Skeletal muscle tissue (tissue), 4 donors: ENCODE results near the gene RS1. TPM values are rescaled to one million over a fixed set of nuclear protein-coding genes. Genes with fewer than 3 reads are reported as not detected.

ENCODE experiments used
- H3K27ac ChIP-seq: one replicate; pipeline ENCODE4 v1.7.0; 2013; ENCODE audit warnings: mild to moderate bottlenecking, low read depth, low read length, inconsistent platforms
- H3K27me3 ChIP-seq, 3 donors: one replicate each; pipeline ENCODE4 v1.7.0; 2013; ENCODE audit warnings: low read length in 3 of 3; ENCODE audit not compliant: control insufficient read depth in 3 of 3, insufficient read depth in 3 of 3
- H3K36me3 ChIP-seq, 3 donors: one replicate each; pipeline ENCODE4 v1.7.0; 2013; ENCODE audit warnings: low read length in 3 of 3; ENCODE audit not compliant: control insufficient read depth in 3 of 3, insufficient read depth in 3 of 3
- H3K4me1 ChIP-seq, 3 donors: one replicate each; pipeline ENCODE4 v1.7.0; 2013; ENCODE audit warnings: low read length in 3 of 3, mild to moderate bottlenecking in 3 of 3; ENCODE audit not compliant: control insufficient read depth in 3 of 3, insufficient read depth in 3 of 3
- H3K4me3 ChIP-seq, 3 donors: one replicate each; pipeline ENCODE4 v1.7.0; 2013; ENCODE audit warnings: low read length in 3 of 3
- H3K9ac ChIP-seq, 3 donors: one replicate each; pipeline ENCODE4 v1.7.0; 2013; ENCODE audit warnings: low read length in 3 of 3, mild to moderate bottlenecking in 3 of 3, moderate library complexity in 2 of 3, low read depth in 1 of 3
- H3K9me3 ChIP-seq, 3 donors: one replicate each; pipeline ENCODE4 v1.7.0; 2013; ENCODE audit warnings: low read length in 3 of 3; ENCODE audit not compliant: control insufficient read depth in 3 of 3
- total RNA-seq: library from RNA; depleted of rRNA; stranded (reverse); fragments of >200 nt; gene quantifications from one replicate; pipeline ENCODE4 v1.2.3, GENCODE V29; 2014
- donor health status: Osteomylitis.

Gene RS1
- total RNA-seq, 1 donor from 2014 or later: under 0.01 TPM

- Histone ChIP-seq H3K36me3 (no peaks in the 10 kb centered on the region), H3K9me3 (peaks cover 0 to 3% (median 0%) of the 10 kb centered on the region in 3 donors), H3K27ac (no peak overlapping the region), H3K27me3 (no peaks in the 10 kb centered on the region), H3K4me1 (no peaks in the 10 kb centered on the region), H3K9ac (no peak overlapping the region), H3K4me3 (no peak overlapping the region)
Measured at GRCh38 chrX:18692541-18692940, 20.6 kb upstream of the RS1 start.

GRCh38 chrX:18691431-18691830, 19.5 kb upstream of the RS1 start:
- Histone ChIP-seq H3K27ac (no peak overlapping the region), H3K4me1 (no peaks in the 10 kb centered on the region), H3K9me3 (peaks cover 0 to 3% (median 0%) of the 10 kb centered on the region in 3 donors), H3K36me3 (no peaks in the 10 kb centered on the region), H3K4me3 (no peak overlapping the region), H3K9ac (no peak overlapping the region), H3K27me3 (no peaks in the 10 kb centered on the region)

GRCh38 chrX:18687856-18688495, 16.1 kb upstream of the RS1 start:
- Histone ChIP-seq H3K4me1 (no peaks in the 10 kb centered on the region), H3K27ac (no peak overlapping the region), H3K9me3 (no peaks in the 10 kb centered on the region), H3K9ac (no peak overlapping the region), H3K27me3 (no peaks in the 10 kb centered on the region), H3K4me3 (no peak overlapping the region), H3K36me3 (no peaks in the 10 kb centered on the region)

DNA sequence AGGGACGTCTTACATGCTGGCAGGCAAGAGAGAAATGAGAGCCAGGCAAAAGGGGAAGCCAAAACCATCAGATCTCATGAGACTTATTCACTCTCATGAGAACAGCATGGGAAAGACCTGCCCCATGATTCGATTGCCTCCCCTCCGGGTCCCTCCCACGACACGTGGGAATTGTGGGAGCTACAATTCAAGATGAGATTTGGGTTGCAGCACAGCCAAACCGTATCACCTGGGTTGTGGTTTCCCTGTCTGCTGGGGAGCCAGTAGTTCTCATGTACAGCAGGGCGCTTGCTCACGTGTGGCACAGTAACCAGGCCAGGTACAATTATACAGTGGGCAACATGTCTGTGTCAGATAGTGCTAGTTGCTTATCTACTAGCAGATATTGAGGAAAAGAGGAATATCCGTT, 11.1 kb upstream of the RS1 start:
- H3K27me3 ChIP-seq: no peaks in the 10 kb centered on the region
- no peaks in the 10 kb centered on the region for H3K36me3 ChIP-seq
- H3K27ac ChIP-seq: no peak overlapping the region
- H3K9ac ChIP-seq: no peak overlapping the region
- no peaks in the 10 kb centered on the region for H3K9me3 ChIP-seq
- no peak overlapping the region for H3K4me3 ChIP-seq
- no peaks in the 10 kb centered on the region for H3K4me1 ChIP-seq

GRCh38 chrX:18681996-18682395, 10.1 kb upstream of the RS1 start:
- Histone ChIP-seq H3K27ac (no peak overlapping the region), H3K9ac (no peak overlapping the region), H3K4me1 (no peaks in the 10 kb centered on the region), H3K36me3 (no peaks in the 10 kb centered on the region), H3K27me3 (no peaks in the 10 kb centered on the region), H3K4me3 (no peak overlapping the region), H3K9me3 (no peaks in the 10 kb centered on the region)

GRCh38 chrX:18677161-18677869, 5.4 kb upstream of the RS1 start:
- H3K27me3 ChIP-seq: no peaks in the 10 kb centered on the region

DNA sequence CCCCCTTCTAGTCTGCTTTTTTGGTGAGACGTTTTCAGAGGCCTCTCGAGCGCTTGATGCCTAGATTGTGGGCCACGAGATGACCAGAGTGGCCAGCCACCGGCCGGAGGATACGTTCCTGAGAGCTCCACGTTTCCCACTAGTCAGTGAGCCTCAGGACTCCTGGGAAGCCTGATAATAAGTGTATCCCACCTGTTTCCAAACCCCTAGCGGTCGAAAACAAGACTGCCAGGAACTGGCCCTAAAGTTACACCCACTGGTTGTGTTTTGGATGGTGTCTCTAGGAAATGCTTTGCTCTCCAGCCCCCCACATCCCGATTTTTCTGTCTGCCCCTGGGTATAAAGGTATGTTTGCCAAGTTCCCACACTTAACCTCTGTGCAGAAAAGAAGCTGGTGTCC, 4.6 kb upstream of the RS1 start:
- no peaks in the 10 kb centered on the region for H3K4me1 ChIP-seq
- H3K27me3 ChIP-seq: no peaks in the 10 kb centered on the region
- H3K9ac ChIP-seq: no peak overlapping the region
- no peaks in the 10 kb centered on the region for H3K9me3 ChIP-seq
- H3K27ac ChIP-seq: no peak overlapping the region
- H3K36me3 ChIP-seq: no peaks in the 10 kb centered on the region
- no peak overlapping the region for H3K4me3 ChIP-seq

More at GRCh38 chrX:18677161-18677869, 5.4 kb upstream of the RS1 start:
- no peaks in the 10 kb centered on the region for H3K9me3 ChIP-seq
- H3K4me1 ChIP-seq: no peaks in the 10 kb centered on the region
- no peak overlapping the region for H3K4me3 ChIP-seq
- no peaks in the 10 kb centered on the region for H3K36me3 ChIP-seq
- no peak overlapping the region for H3K9ac ChIP-seq
- H3K27ac ChIP-seq: no peak overlapping the region

DNA sequence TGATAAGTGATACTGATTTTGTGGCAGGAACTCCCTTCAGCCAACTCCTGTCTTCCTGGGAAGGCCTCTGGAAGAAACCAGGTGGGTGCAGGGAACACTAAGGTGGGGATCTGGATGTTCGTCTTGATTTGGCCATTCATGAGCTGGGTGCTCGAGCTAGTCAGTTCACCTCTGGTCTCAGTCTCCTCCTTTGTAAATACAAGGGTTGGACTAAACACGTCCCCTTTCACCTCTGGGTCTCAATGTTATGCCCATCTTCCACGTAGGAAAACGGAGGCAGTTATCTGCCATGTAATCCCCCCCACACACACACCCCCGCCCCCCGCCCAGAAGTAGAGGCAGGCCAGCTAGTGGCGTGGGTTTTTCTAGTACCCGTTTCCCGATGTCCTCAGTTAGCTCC, 4.1 kb upstream of the RS1 start:
- H3K9me3 ChIP-seq: no peaks in the 10 kb centered on the region
- H3K36me3 ChIP-seq: no peaks in the 10 kb centered on the region
- H3K27me3 ChIP-seq: no peaks in the 10 kb centered on the region
- H3K27ac ChIP-seq: no peak overlapping the region
- H3K4me1 ChIP-seq: no peaks in the 10 kb centered on the region
- no peak overlapping the region for H3K9ac ChIP-seq
- H3K4me3 ChIP-seq: no peak overlapping the region

- Histone ChIP-seq H3K9ac (peak overlapping the region; percentile 68 to 84 (median 81)), H3K4me1 (no peaks in the 10 kb centered on the region), H3K27ac (peak overlapping the region; percentile 71)
Measured at GRCh38 chrX:18674788-18675735, 3.2 kb upstream of the RS1 start.

GRCh38 chrX:18674417-18674787, 2.5 kb upstream of the RS1 start:
- Histone ChIP-seq H3K9me3 (no peaks in the 10 kb centered on the region), H3K36me3 (no peaks in the 10 kb centered on the region), H3K4me1 (no peaks in the 10 kb centered on the region), H3K4me3 (peak overlapping the region; percentile 60 to 69 (median 64)), H3K27me3 (no peaks in the 10 kb centered on the region), H3K27ac (peak overlapping the region; percentile 71), H3K9ac (peak overlapping the region; percentile 29 to 84 (median 57))

More at GRCh38 chrX:18674788-18675735, 3.2 kb upstream of the RS1 start:
- no peaks in the 10 kb centered on the region for H3K27me3 ChIP-seq
- peak overlapping the region; percentile 64 to 69 (median 69) for H3K4me3 ChIP-seq
- no peaks in the 10 kb centered on the region for H3K9me3 ChIP-seq
- no peaks in the 10 kb centered on the region for H3K36me3 ChIP-seq
